Mucosa of rectum (tissue), 2 donors: ENCODE results near the gene RNPC3.

Experiments used
- H3K27ac ChIP-seq, 2 donors: one replicate each; pipeline ENCODE4 v1.7.0; 2013; ENCODE audit warnings: inconsistent platforms in 2 of 2, low read depth in 2 of 2, low read length in 2 of 2
- H3K27me3 ChIP-seq, 2 donors: one replicate each; pipeline ENCODE4 v1.7.0; 2013; ENCODE audit warnings: low read length in 2 of 2; ENCODE audit not compliant: control insufficient read depth in 2 of 2, insufficient read depth in 2 of 2
- H3K36me3 ChIP-seq, 2 donors: one replicate each; pipeline ENCODE4 v1.7.0; 2013; ENCODE audit warnings: low read length in 2 of 2; ENCODE audit not compliant: control insufficient read depth in 2 of 2, insufficient read depth in 2 of 2
- H3K4me1 ChIP-seq, 2 donors: one replicate each; pipeline ENCODE4 v1.7.0; 2013; ENCODE audit warnings: low read length in 2 of 2, mild to moderate bottlenecking in 1 of 2; ENCODE audit not compliant: control insufficient read depth in 2 of 2, insufficient read depth in 2 of 2
- H3K4me3 ChIP-seq, 2 donors: one replicate each; pipeline ENCODE4 v1.7.0; 2013; ENCODE audit warnings: low read length in 2 of 2
- H3K9ac ChIP-seq, 2 donors: one replicate each; pipeline ENCODE4 v1.7.0; 2013; ENCODE audit warnings: low read length in 2 of 2, low read depth in 1 of 2, mild to moderate bottlenecking in 1 of 2
- H3K9me3 ChIP-seq, 2 donors: one replicate each; pipeline ENCODE4 v1.7.0; 2013; ENCODE audit warnings: low read length in 2 of 2; ENCODE audit not compliant: control insufficient read depth in 2 of 2
- donor health status: healthy.
- donor health status: Normal muscosa, but diverticular disease.

RNPC3 gene

GRCh38 chr1:103525607-103526507 lies at the start of gene RNPC3:
Gene RNPC3, plus strand, starts transcription at chr1:103525699. Its CDS starts 372 bp downstream, at chr1:103526071.
- Histone ChIP-seq H3K4me1 (peaks cover 10 to 14% of the 10 kb centered on the region in 2 donors), H3K4me3 (peak within 1 kb of the TSS; percentile 89 to 97), H3K9me3 (no peaks in the 10 kb centered on the region), H3K9ac (peak within 1 kb of the TSS; percentile 85 to 95), H3K27ac (peak within 1 kb of the TSS; percentile 96 to 98), H3K36me3 (peaks cover 7 to 8% of the 10 kb centered on the region in 2 donors), H3K27me3 (no peaks in the 10 kb centered on the region)

- H3K4me3 ChIP-seq, result no peak overlapping the region
- H3K9me3 ChIP-seq, result no peaks in the 10 kb centered on the region
- no peaks in the 10 kb centered on the region for H3K36me3 ChIP-seq
- no peaks in the 10 kb centered on the region for H3K4me1 ChIP-seq
- no peak overlapping the region for H3K9ac ChIP-seq
- H3K27ac ChIP-seq, result no peak overlapping the region
- H3K27me3 ChIP-seq, result no peaks in the 10 kb centered on the region
Observed at GRCh38 chr1:103477101-103477500, 48.4 kb upstream of the RNPC3 start.

- Histone ChIP-seq H3K4me1 (no peaks in the 10 kb centered on the region), H3K4me3 (no peak overlapping the region), H3K36me3 (no peaks in the 10 kb centered on the region), H3K27ac (no peak overlapping the region), H3K9me3 (no peaks in the 10 kb centered on the region), H3K27me3 (no peaks in the 10 kb centered on the region), H3K9ac (no peak overlapping the region)
Observed at GRCh38 chr1:103489935-103490334, 35.6 kb upstream of the RNPC3 start.

- Histone ChIP-seq H3K9ac (no peak overlapping the region), H3K27ac (no peak overlapping the region), H3K27me3 (no peaks in the 10 kb centered on the region), H3K36me3 (no peaks in the 10 kb centered on the region), H3K9me3 (no peaks in the 10 kb centered on the region), H3K4me3 (no peak overlapping the region), H3K4me1 (no peaks in the 10 kb centered on the region)
Observed at GRCh38 chr1:103492003-103492625, 33.4 kb upstream of the RNPC3 start.

- Histone ChIP-seq H3K27ac (no peak overlapping the region), H3K36me3 (no peaks in the 10 kb centered on the region), H3K4me1 (no peaks in the 10 kb centered on the region), H3K27me3 (no peaks in the 10 kb centered on the region), H3K9me3 (no peaks in the 10 kb centered on the region), H3K4me3 (no peak overlapping the region), H3K9ac (no peak overlapping the region)
Observed at GRCh38 chr1:103496014-103496635, 29.4 kb upstream of the RNPC3 start.

- Histone ChIP-seq H3K36me3 (no peaks in the 10 kb centered on the region), H3K9ac (no peak overlapping the region), H3K4me3 (no peak overlapping the region), H3K27me3 (no peaks in the 10 kb centered on the region), H3K9me3 (no peaks in the 10 kb centered on the region), H3K27ac (no peak overlapping the region), H3K4me1 (no peaks in the 10 kb centered on the region)
Observed at GRCh38 chr1:103497404-103497803, 28.1 kb upstream of the RNPC3 start.

- H3K36me3 ChIP-seq, result peaks cover 0 to 2% of the 10 kb centered on the region in 2 donors
- H3K4me3 ChIP-seq, result no peak overlapping the region
- no peaks in the 10 kb centered on the region for H3K27me3 ChIP-seq
- H3K9me3 ChIP-seq, result no peaks in the 10 kb centered on the region
- H3K9ac ChIP-seq, result no peak overlapping the region
- no peak overlapping the region for H3K27ac ChIP-seq
- no peaks in the 10 kb centered on the region for H3K4me1 ChIP-seq
Observed at GRCh38 chr1:103509250-103509649, 16.2 kb upstream of the RNPC3 start.

GRCh38 chr1:103513711-103514110 lies 11.8 kb upstream of the RNPC3 start:
- Histone ChIP-seq H3K27me3 (no peaks in the 10 kb centered on the region), H3K4me1 (no peaks in the 10 kb centered on the region), H3K9ac (no peak overlapping the region), H3K9me3 (no peaks in the 10 kb centered on the region), H3K27ac (no peak overlapping the region), H3K4me3 (no peak overlapping the region), H3K36me3 (peaks cover 0 to 2% of the 10 kb centered on the region in 2 donors)

GRCh38 chr1:103514920-103515503 lies 10.5 kb upstream of the RNPC3 start:
- Histone ChIP-seq H3K9me3 (no peaks in the 10 kb centered on the region), H3K4me3 (no peak overlapping the region), H3K27me3 (no peaks in the 10 kb centered on the region), H3K4me1 (no peaks in the 10 kb centered on the region), H3K9ac (no peak overlapping the region), H3K36me3 (peaks cover 0 to 2% of the 10 kb centered on the region in 2 donors), H3K27ac (no peak overlapping the region)

GRCh38 chr1:103516283-103516682 lies 9.2 kb upstream of the RNPC3 start:
- Histone ChIP-seq H3K4me1 (no peaks in the 10 kb centered on the region), H3K27me3 (no peaks in the 10 kb centered on the region), H3K27ac (no peak overlapping the region), H3K9me3 (no peaks in the 10 kb centered on the region), H3K9ac (no peak overlapping the region), H3K36me3 (peaks cover 0 to under 1% of the 10 kb centered on the region in 2 donors), H3K4me3 (no peak overlapping the region)
